Measurements from ENCODE around the gene EPB41L5.

EPB41L5 gene

GRCh38 chr2:120203251-120204021, 190.6 kb downstream of the EPB41L5 start:
- DNase-seq = peak; percentile 38 to 41

DNA sequence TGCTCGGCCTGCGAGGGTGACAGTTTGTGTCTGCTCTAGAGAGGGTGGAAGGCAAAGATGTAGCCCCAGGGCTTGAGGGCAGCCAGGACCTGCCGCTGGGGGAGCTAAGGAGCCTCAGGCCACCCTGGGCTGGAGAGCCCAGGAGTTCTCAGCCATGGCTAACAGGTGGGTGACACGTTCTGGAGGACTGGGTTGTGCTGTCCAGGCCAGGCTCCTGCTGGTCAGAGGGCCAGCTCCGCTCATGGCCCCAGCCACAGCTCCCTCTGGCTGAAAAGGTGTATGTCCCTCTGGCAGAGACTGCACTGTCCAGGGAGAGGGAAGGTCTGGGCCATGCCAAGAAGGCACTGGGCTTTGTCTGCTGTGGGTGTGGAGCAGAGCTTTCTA, 191.1 kb downstream of the EPB41L5 start:
- no peak for DNase-seq

DNA sequence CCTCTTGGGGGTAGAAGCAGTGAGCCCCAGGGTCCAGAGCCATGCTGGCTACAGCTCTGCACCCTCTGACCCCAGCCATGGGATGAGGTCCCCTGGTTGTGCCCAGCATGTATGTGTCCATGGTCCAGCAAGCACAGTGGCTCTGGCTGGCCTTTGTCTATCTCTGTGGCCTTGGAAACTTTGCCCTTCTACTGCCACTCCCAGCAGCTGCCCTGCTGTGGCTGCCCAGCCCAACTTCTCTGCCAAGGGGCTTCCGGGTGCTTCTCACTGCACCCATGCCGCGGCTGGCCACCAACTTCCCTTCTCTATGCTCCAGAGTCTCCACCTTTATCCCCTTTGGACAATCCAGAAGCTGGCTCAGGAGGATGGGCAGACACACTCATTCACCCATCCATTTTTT, 191.5 kb downstream of the EPB41L5 start:
- no peak for DNase-seq

DNA sequence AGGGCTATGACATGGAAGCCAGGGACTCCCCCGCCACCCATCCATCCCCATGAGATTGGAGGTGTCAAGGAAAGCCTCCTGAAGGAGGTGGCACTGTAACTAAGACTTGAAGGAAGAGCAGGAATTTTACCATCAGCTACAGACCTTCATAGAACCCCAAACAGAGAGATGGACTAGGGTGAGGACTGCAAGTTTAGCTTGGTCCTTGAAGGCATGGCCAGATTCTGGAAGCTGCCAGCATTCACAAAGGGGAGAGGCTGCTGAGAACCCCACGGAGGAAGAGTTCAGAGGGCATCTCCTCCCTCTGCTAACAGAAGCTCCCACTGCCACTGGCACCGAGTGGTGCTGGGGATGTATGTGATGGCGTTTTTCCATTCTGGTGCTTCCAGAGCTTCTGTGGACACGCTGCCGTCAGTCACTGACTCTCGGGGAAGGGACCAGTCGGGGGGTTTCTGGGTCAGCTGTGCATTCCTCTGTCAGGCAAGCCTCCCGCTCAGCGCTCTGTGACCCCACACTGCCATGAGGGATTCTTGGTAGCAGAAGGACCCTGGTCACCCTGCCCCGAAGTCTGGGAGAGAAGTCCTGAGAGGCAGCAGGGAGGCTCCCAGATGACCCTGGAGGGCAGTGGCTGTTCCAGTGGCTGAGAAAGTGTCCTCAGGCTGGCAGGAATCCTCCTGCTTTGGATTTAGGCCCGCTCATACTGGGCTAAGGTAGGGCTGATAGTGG, 192.2 kb downstream of the EPB41L5 start:
- no peak for DNase-seq

- no peak for DNase-seq
These were observed 193.2 kb downstream of the EPB41L5 start for GRCh38 chr2:120206022-120206581.

DNA sequence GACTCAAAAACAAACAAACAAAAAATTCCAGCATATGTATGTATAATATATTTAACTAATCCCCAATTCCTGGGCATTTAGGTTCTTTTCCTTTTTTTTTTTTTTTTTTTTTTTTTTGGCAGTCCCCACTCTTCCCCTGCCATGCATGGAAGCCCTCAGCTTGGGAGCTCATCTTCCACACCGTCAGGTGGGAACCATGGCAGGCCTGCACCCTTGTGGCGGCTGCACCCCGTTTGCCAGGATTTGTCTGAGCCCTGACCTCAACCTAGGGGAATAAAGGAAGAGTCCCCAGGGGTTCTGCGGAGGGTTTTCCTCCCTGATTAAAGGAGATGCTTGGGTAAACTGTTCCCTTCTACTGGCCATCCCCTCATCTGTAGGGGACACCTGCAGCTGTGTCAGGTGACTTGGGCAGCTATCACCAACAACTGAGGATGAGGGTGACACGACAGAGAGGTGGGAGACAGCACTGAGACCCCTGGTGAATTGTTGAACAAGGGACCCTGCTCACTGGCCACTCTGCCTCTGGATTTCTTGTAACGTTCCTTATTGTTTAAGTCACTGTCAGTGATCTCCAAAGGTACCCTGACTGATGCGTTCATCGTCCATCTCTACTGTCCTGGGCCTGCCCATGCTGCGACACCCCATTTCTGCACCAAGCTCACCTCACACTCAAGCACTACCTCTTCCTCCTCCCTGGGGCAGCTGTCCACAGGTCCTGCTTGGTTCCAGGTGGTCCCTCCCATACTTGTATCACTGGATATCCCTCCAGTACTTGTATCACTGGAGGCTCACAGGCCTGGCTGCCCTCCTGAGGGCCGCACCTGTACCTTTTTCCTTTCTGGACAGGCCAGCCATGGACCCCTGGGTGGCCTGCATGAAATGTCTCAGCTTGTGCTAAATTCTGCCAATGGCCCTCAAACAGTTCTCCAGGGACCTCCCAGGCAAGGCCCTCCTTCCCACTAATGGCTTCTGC, 195.8 kb downstream of the EPB41L5 start:
- DNase-seq = no peak

DNA sequence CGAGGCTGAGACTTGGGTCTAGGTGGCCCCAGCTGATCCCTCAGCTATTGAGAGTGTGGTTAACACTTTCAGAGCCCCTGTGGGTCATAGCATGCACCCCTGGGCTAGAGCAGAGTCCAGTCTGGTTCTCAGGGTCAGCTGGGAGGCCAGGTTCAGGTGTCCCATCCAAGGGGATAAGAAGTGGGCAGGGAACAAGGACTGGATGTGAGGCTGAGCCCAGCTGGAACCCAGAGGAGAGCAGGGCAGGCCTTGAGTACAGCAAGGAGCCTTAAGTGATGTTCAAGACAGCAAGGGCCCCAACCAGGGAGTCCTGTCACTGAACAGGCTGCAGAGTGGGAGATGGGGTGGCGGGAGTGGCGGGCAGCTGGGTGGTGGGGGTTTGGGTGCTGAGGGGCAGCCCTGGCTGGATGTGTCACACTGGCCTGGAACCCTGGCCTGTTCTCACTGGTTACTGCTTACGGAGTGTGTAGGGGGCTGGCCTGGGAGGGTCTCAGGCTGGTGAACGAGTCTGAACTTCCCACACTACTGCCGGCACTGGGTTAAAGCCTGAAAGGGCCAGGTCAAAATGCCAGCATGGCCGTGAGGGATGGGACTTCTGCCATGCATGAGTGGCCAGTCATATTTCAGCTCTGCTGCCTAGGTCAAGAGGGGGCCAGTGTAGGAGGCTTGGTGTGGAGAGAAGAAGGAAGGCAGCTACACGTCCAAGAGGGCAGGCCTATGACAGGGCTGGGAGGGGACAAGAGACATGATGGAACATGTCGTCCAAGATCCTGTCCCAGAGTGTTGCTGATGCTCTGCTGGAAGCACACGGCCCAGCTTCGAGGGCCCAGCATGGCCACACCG, 196.8 kb downstream of the EPB41L5 start:
- no peak for DNase-seq

GRCh38 chr2:120210270-120210693, 197.4 kb downstream of the EPB41L5 start:
- no peak for DNase-seq

GRCh38 chr2:120218181-120218580, 205.3 kb downstream of the EPB41L5 start:
- no peak for DNase-seq

GRCh38 chr2:120219291-120219690, 206.4 kb downstream of the EPB41L5 start:
- DNase-seq = no peak

- no peak for DNase-seq
These were observed 206.9 kb downstream of the EPB41L5 start for GRCh38 chr2:120219766-120220165.

GRCh38 chr2:120220756-120221155, 207.9 kb downstream of the EPB41L5 start:
- DNase-seq = no peak

- no peak for DNase-seq
These were observed 208.7 kb downstream of the EPB41L5 start for GRCh38 chr2:120221616-120222015.

DNA sequence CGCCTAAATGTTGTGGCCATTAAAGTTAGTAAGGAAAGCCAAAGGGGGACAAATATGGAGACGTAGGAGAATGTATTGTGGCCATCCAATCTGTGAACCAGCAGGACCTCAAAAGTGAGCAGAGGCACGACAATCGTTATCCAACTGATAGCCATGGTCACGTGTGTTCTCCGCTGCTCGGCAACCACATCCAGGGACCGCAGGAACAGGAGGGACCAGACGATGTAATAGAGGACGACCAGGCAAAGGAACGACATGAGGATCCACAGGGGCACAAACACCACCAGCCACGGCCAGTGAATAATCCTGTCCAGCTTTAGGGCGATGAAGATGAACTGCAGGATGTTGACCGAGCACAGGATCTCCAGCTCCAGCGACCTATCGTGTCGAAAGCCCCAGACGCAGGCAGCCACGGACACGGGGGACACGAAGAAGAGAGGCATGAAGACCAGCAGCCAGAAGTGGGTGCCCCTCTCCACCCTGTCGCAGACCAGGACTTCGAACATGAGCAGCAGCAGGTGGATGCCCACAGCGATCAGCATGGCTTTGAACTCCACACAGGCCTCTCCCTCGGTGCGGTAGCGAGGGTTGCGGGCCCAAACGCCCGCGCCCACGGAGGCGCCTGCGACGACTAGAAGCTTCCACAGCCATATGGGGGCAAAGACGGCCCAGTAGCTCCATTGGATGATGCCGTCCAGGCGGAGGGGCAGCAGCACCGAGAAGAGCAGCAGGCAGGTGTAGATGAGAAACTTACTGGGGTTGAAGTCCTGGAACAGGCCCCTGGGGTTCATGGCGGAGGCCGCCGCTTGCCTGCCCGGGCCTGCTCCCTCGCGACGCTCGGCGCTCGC, 209.5 kb downstream of the EPB41L5 start:
- no peak for DNase-seq

DNA sequence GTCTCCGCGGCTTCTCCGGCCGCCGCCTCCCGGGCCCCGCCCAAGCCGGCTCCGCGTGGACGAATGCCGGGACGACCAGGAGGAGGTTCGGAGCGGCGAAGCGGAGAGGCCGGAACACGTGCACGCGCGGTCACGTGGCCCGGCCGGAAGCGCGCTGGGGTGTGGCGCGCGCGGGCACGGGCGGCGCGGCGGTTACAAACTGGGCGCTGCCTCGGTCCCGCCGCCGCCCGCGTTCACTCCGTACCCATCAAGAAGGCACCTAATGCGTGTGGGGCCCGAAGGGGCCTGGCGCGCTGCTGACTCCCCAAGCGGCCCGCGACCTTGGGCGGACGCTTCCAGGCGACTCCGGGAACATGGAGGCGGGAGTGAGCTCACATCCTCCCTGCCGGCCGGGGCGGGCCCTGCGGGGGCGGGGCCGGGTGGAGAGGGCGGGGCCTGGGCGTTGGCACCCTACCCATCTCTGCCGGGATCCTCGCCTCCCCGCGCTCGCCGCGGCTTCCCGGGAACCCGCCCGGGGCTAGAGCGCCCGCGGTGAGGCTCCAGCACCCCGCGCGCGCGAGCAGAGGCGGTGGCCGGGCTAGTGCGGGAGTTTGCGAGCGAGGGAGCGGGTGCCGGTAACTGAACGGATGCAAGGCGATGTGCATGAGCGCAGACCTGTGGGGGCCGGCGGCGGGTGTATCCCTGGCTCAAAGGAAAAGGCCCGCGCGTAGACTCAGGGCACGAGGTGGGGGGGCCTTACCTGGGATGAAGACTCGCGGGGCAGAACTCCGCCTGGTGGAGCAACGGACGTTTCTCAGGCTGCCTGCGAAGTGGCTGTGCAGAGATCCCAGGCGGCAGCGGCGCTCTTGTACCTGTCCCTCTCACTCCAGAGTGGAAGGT, 210.4 kb downstream of the EPB41L5 start, which contains the start of gene TMEM185B:
TSS of gene TMEM185B (minus strand) at position 367 of the 879 bp plus-strand sequence. CDS start 424 bp downstream, outside the sequence.
- peak; percentile 49 to 61 for DNase-seq

- no peak for DNase-seq
These were observed 211.4 kb downstream of the EPB41L5 start for GRCh38 chr2:120224256-120224655.

- DNase-seq = no peak
These were observed 212.1 kb downstream of the EPB41L5 start for GRCh38 chr2:120224735-120225548.

GRCh38 chr2:120225549-120226065, 212.7 kb downstream of the EPB41L5 start:
- no peak for DNase-seq

All from AML-193 (cell line).